Suprapubic skin (tissue), 4 donors: ENCODE data around the gene POLR2L.

ENCODE experiments used
- POLR2A ChIP-seq, 2 donors: fragments of 450-650 bp; IDR thresholded peaks; one replicate each; pipeline ENCODE4 v1.6.1; 2017; ENCODE audit warnings: antibody characterized with exemption in 2 of 2, mild to moderate bottlenecking in 2 of 2, moderate library complexity in 2 of 2
- POLR2AphosphoS5 ChIP-seq, 3 donors: sonication (generic); formaldehyde crosslinking; IDR thresholded peaks; one replicate each; pipeline ENCODE4 v1.6.1; 2017; ENCODE audit warnings: antibody characterized with exemption in 3 of 3
- TF ChIP-seq, protein P1 (sequence below), 2 donors: fragments of 200-600 bp in 1 of 2; fragments of 450-650 bp in 1 of 2; sonication (generic) in 1 of 2; IDR thresholded peaks; one replicate each; pipeline ENCODE4 v1.5.1; 2016 to 2019; ENCODE audit warnings: antibody characterized with exemption in 2 of 2, mild to moderate bottlenecking in 1 of 2, moderate library complexity in 1 of 2

DNA sequence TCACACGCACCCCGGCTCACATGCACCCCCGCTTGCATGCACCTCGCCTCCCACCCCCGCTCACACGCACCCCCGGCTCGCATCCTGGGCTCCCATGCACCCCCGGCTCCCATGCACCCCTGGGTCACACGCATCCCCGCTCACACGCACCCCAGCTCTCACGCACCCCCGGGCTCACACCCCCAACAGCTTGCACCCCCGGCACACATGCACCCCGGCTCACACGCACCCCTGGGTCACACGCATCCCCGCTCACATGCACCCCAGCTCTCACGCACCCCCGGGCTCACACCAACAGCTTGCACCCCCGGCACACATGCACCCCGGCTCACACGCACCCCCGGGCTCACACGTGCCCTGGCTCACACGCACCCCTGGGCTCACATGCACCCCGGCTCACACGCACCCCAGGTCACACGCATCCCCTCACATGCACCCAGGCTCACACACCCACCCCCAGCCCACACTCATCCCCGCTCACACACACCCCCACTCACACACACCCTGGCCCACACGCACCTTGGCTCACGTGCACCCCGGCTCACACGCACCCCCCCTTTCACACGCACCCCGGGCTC, 16.5 kb upstream of the POLR2L start:
- TF ChIP-seq POLR2A (IDR thresholded peaks at IDR 0.05) (no peak), POLR2AphosphoS5 (IDR thresholded peaks at IDR 0.05) (no peak)
- TF ChIP-seq, protein P1, sequence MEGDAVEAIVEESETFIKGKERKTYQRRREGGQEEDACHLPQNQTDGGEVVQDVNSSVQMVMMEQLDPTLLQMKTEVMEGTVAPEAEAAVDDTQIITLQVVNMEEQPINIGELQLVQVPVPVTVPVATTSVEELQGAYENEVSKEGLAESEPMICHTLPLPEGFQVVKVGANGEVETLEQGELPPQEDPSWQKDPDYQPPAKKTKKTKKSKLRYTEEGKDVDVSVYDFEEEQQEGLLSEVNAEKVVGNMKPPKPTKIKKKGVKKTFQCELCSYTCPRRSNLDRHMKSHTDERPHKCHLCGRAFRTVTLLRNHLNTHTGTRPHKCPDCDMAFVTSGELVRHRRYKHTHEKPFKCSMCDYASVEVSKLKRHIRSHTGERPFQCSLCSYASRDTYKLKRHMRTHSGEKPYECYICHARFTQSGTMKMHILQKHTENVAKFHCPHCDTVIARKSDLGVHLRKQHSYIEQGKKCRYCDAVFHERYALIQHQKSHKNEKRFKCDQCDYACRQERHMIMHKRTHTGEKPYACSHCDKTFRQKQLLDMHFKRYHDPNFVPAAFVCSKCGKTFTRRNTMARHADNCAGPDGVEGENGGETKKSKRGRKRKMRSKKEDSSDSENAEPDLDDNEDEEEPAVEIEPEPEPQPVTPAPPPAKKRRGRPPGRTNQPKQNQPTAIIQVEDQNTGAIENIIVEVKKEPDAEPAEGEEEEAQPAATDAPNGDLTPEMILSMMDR (IDR thresholded peaks at IDR 0.05) = no peak
